Fibroblast of pulmonary artery (primary cell): ENCODE results near the gene FAM229A.
A peak's percentile ranks its signal among the peaks of the same experiment; 100 is the strongest.
"Not testable (repeated sequence)": the region's sequence is repeated elsewhere in the genome, so short reads cannot be mapped to it uniquely, and the experiment has no call there.

ENCODE experiments used
- DNase-seq: peaks from one replicate; pipeline ENCODE4 v3.0.0-alpha.2; 2010; ENCODE audit warnings: low read depth
- H3K4me3 ChIP-seq: replicated peaks from 2 replicates; pipeline ENCODE4 v1.5.1; 2011; ENCODE audit warnings: low read depth, mild to moderate bottlenecking, control low read depth, low read length, moderate library complexity
- TF ChIP-seq, protein P1 (sequence below): IDR thresholded peaks from 2 replicates; pipeline ENCODE4 v1.5.1; 2011; ENCODE audit warnings: mild to moderate bottlenecking, control low read depth, low read length, inconsistent platforms; ENCODE audit errors: missing control alignments

The FAM229A gene

DNA sequence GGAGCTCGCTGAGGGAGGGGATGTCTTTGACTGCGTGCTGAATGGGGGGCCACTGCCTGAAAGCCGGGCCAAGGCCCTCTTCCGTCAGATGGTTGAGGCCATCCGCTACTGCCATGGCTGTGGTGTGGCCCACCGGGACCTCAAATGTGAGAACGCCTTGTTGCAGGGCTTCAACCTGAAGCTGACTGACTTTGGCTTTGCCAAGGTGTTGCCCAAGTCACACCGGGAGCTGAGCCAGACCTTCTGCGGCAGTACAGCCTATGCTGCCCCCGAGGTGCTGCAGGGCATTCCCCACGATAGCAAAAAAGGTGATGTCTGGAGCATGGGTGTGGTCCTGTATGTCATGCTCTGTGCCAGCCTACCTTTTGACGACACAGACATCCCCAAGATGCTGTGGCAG, 1.4 kb upstream of the FAM229A start:
- no peak for DNase-seq
- TF ChIP-seq, protein P1, sequence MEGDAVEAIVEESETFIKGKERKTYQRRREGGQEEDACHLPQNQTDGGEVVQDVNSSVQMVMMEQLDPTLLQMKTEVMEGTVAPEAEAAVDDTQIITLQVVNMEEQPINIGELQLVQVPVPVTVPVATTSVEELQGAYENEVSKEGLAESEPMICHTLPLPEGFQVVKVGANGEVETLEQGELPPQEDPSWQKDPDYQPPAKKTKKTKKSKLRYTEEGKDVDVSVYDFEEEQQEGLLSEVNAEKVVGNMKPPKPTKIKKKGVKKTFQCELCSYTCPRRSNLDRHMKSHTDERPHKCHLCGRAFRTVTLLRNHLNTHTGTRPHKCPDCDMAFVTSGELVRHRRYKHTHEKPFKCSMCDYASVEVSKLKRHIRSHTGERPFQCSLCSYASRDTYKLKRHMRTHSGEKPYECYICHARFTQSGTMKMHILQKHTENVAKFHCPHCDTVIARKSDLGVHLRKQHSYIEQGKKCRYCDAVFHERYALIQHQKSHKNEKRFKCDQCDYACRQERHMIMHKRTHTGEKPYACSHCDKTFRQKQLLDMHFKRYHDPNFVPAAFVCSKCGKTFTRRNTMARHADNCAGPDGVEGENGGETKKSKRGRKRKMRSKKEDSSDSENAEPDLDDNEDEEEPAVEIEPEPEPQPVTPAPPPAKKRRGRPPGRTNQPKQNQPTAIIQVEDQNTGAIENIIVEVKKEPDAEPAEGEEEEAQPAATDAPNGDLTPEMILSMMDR, result no peak
- H3K4me3 ChIP-seq, result no peak overlapping the region

DNA sequence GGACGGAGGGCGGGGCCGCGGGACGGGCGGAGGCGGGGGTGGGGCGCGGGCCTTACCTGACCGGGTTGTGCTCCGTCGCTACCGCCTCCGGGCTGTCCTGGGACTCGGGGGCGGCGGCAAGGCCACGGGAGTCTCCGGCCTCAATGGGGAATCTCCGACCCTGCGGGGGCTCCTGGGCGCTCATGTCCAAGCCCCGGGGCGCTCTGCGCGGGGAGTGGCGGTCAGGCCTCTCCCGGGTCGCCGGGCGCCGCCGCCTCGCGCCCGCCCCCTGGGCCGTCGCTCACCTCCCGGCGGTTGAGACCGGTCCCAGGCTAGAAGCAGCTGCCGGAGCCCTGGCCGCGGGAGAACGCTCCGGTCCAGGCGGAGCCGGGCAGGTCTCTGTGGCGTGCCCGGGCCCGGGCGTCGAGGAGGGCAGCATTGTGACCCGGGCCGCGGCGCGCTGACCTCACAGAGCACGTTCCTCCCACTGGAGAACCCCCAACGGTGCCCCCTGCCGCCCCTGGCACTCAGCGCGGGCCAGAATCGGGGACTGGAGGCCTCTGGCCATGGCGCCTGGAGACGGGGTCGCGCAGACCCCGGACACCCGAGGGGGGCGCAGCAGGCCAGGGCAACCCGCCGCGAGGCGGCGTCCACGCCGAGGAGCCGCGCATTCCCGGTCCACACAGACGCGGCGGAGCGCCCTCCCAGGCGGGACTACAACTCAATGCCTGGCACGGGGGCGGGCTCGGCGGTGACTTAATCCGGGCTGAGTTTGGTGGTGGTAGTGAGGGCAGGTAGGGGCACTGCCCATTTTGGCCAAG, 411 bp downstream of the FAM229A start:
- peak; percentile 42 for DNase-seq
- peak overlapping the region; percentile 33 for H3K4me3 ChIP-seq
- TF ChIP-seq, protein P1, result peak; percentile 11

DNA sequence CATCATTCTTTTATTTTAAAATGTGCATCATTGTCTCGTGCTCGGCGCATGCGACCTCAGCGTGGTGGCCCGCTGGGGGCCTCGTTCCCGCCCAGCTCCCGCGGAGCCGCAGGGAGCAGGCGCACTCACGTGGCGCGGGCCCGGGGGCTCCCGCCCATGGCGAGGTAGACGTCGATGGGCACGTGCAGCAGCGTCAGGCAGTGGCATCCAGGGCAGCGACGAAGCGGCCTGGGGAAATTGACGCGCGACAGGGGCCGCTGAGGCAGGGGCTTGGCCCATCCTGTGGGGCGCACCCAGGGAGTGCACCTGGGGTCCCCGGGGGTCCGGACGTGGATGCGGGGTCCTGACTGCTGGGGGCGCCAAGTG, 994 bp downstream of the FAM229A start:
- H3K4me3 ChIP-seq, result no peak overlapping the region
- TF ChIP-seq, protein P1, result no peak
- no peak for DNase-seq

DNA sequence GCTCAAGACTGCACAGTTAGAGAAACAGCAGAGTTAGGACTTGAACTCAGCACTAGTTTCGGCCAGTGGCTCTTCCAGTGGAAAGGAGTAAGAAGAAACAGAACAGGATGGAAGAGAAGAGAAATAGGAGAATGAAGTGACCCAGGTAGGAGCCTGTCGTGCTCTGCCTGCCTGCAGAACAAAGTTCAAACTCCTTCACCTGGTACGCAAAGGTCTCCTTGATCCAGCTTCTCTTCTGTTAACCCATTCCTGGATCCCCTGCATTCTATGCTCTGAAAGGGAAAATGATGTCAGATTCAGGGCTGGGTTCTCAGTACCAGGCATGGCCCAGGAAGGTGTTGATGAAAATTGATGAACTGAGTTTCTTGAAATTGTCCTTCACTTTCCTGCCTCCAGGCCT, 3.9 kb downstream of the FAM229A start:
- TF ChIP-seq, protein P1, result no peak
- H3K4me3 ChIP-seq, result no peak overlapping the region
- DNase-seq, result no peak

DNA sequence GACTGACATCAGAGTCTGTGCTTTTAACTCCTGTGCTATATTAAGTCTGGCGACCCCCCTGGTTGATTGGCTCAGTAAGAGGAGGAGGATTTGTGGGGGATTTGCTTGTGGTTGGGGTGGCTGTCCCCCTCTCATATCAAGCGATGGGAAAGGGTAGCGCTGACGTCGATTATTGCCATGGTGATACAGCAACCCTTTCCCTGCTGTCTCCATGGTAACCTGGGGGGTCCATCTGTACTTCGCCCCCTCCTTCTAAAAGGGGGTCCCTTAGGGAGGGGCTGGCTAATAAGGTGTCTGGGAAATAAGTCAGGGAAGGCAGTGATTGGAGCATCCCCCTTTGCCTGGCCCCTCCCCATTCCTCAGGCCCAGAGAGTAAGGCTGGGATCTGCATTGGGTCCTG, 4.7 kb downstream of the FAM229A start:
- TF ChIP-seq, protein P1, result no peak
- DNase-seq, result no peak
- no peak overlapping the region for H3K4me3 ChIP-seq

DNA sequence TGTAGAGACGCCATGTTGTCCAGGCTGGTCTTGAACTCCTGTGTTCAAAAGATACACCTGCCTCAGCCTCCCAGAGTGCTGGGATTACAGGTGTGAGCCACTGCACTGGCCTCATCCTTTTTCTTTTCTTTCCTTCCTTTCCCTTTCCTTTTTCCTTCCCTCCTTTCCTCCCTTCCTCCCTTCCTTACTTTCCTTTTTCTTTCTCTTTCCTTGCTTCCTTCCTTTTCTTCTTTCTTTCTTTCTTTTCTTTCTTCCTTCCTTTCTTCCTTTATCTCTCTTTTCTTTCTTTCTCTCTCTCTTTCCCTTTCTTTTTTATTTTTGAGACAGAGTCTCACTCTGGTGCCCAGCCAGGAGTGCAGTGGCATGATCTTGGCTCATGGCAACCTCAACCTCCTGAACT, 5.8 kb downstream of the FAM229A start:
- H3K4me3 ChIP-seq, result no peak overlapping the region
- DNase-seq, result no peak
- TF ChIP-seq, protein P1, result no peak

DNA sequence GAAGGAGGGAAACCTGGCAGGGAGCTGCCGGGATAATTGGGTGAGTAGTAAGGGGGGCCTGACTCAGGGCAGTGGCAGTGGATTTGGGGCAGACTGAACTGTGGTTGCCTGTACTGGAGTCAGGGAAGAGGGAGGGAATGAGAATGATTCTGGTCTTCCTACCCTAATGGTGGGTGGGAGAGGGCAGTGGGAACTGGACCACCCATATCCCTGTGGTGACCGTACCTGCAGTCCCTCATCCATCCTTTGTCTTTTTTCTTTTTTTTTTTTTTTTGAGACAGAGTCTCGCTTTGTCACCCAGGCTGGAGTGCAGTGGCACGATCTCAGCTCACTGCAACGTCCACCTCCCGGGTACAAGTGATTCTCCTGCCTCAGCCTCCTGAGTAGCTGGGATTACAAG, 6.5 kb downstream of the FAM229A start:
- not testable (repeated sequence) for DNase-seq, H3K4me3 ChIP-seq
